Inflammatory macrophage treated with lipopolysaccharide for 1 hour (primary cell): Measurements from ENCODE around the gene URB1.

Source experiments
- DNase-seq, 2 donors: peaks; one replicate each; pipeline ENCODE4 v3.0.0-alpha.2; 2020 to 2022

Gene URB1

GRCh38 chr21:32317726-32318125 lies 75.1 kb downstream of the URB1 start:
- no peak for DNase-seq

GRCh38 chr21:32316361-32317215 lies 76.2 kb downstream of the URB1 start:
- no peak for DNase-seq

- DNase-seq = no peak
Measured at GRCh38 chr21:32315511-32316281, 77.1 kb downstream of the URB1 start.

- no peak for DNase-seq
Measured at GRCh38 chr21:32314806-32315205, 78.0 kb downstream of the URB1 start.

- no peak for DNase-seq
Measured at GRCh38 chr21:32312976-32313375, 79.8 kb downstream of the URB1 start.

GRCh38 chr21:32312326-32312725 lies 80.5 kb downstream of the URB1 start:
- DNase-seq = no peak

GRCh38 chr21:32311621-32312020 lies 81.2 kb downstream of the URB1 start:
- no peak for DNase-seq

- DNase-seq = peak in 1 of 2 donors; percentile 1
Measured at GRCh38 chr21:32310976-32311375, 81.8 kb downstream of the URB1 start.

GRCh38 chr21:32309906-32310460 lies 82.8 kb downstream of the URB1 start:
- DNase-seq = no peak

GRCh38 chr21:32308696-32309095 lies 84.1 kb downstream of the URB1 start:
- DNase-seq = no peak

GRCh38 chr21:32307706-32308105 lies 85.1 kb downstream of the URB1 start:
- no peak for DNase-seq

- no peak for DNase-seq
Measured at GRCh38 chr21:32306021-32306780, 86.6 kb downstream of the URB1 start.

- no peak for DNase-seq
Measured at GRCh38 chr21:32304998-32305397, 87.8 kb downstream of the URB1 start.

GRCh38 chr21:32303385-32303784 lies 89.4 kb downstream of the URB1 start:
- DNase-seq = no peak

- no peak for DNase-seq
Measured at GRCh38 chr21:32302560-32302959, 90.3 kb downstream of the URB1 start.

- DNase-seq = no peak
Measured at GRCh38 chr21:32301596-32301995, 91.2 kb downstream of the URB1 start.

GRCh38 chr21:32300117-32300681 lies 92.6 kb downstream of the URB1 start:
- no peak for DNase-seq

- no peak for DNase-seq
Measured at GRCh38 chr21:32299695-32300094, 93.1 kb downstream of the URB1 start.

- no peak for DNase-seq
Measured at GRCh38 chr21:32298658-32299081, 94.1 kb downstream of the URB1 start, which contains the start of gene MRAP. TSS of gene MRAP (plus strand) at chr21:32298855. CDS start at chr21:32298972, 117 bp downstream.

GRCh38 chr21:32298148-32298559 lies 94.7 kb downstream of the URB1 start:
- DNase-seq = no peak

- no peak for DNase-seq
Measured at GRCh38 chr21:32297449-32297848, 95.4 kb downstream of the URB1 start.

- no peak for DNase-seq
Measured at GRCh38 chr21:32285476-32285875, 107.3 kb downstream of the URB1 start.
